WTC11 (cell line): ENCODE results near the gene CIAO2A. TPM values are rescaled to one million over a fixed set of nuclear protein-coding genes. Genes with fewer than 3 reads are reported as not detected.

Experiments used
- ATAC-seq: fragments of 200-7000 bp; cut with Tn5 transposase; 2 replicates; pipeline ENCODE4 v1.10.0; 2021; ENCODE audit warnings: mild to moderate bottlenecking, moderate library complexity
- CTCF ChIA-PET: fragments of 300-600 bp; sonication (Branson Sonifier 250); formaldehyde crosslinking; loops from one replicate; lab custom pipeline; 2021; ENCODE audit warnings: antibody characterized with exemption; lab: Charles Lee
- POLR2A ChIA-PET: fragments of 350-600 bp; sonication (Branson Sonifier 250); formaldehyde crosslinking; loops from one replicate; lab custom pipeline; 2021; ENCODE audit warnings: antibody characterized with exemption; lab: Charles Lee
- DNase-seq: peaks from one replicate; pipeline ENCODE4 v3.0.0; 2021; ENCODE audit warnings: low spot score
- H3K27ac Mint-ChIP-seq: 2 replicates; pipeline ENCODE4 v1.8.0; 2021; ENCODE audit warnings: mixed read lengths
- H3K27me3 Mint-ChIP-seq: 2 replicates; pipeline ENCODE4 v1.8.0; 2021; ENCODE audit warnings: low read depth, mild to moderate bottlenecking, moderate library complexity, mixed read lengths
- H3K36me3 Mint-ChIP-seq: 2 replicates; pipeline ENCODE4 v1.8.0; 2021; ENCODE audit warnings: mixed read lengths
- H3K4me1 Mint-ChIP-seq: 2 replicates; pipeline ENCODE4 v1.8.0; 2022; ENCODE audit warnings: mixed read lengths
- H3K4me3 Mint-ChIP-seq: 2 replicates; pipeline ENCODE4 v1.8.0; 2021; ENCODE audit warnings: mild to moderate bottlenecking, moderate library complexity, mixed read lengths
- H3K9me3 Mint-ChIP-seq: 2 replicates; pipeline ENCODE4 v1.8.0; 2021; ENCODE audit warnings: mixed read lengths
- AR ChIP-seq: fragments of 250-450 bp; sonication (Bioruptor Pico); IDR thresholded peaks from 2 replicates; pipeline ENCODE4 v1.9.0; 2021; ENCODE audit warnings: mild to moderate bottlenecking
- ATF1 ChIP-seq: sonication (generic); formaldehyde crosslinking; IDR thresholded peaks from 2 replicates; pipeline ENCODE4 v1.8.1; 2023; ENCODE audit warnings: mild to moderate bottlenecking, moderate library complexity, missing genetic modification reagents
- CREB1 ChIP-seq: sonication (generic); formaldehyde crosslinking; IDR thresholded peaks from 2 replicates; pipeline ENCODE4 v1.8.0; 2023; ENCODE audit warnings: mild to moderate bottlenecking, missing genetic modification reagents
- EMX1 ChIP-seq: fragments of 250-450 bp; sonication (Bioruptor Pico); IDR thresholded peaks from 2 replicates; pipeline ENCODE4 v1.8.0; 2021; ENCODE audit warnings: mild to moderate bottlenecking
- GRHL2 ChIP-seq: fragments of 250-450 bp; sonication (Bioruptor Pico); IDR thresholded peaks from 2 replicates; pipeline ENCODE4 v1.8.0; 2022; ENCODE audit warnings: mild to moderate bottlenecking, moderate library complexity; ENCODE audit not compliant: insufficient replicate concordance, severe bottlenecking
- GTF2I ChIP-seq: fragments of 250-450 bp; sonication (Bioruptor Pico); conservative IDR thresholded peaks from 2 replicates; pipeline ENCODE4 v1.4.0; 2021; ENCODE audit warnings: mild to moderate bottlenecking
- JUN ChIP-seq: sonication (generic); formaldehyde crosslinking; IDR thresholded peaks from 2 replicates; pipeline ENCODE4 v1.8.0; 2023; ENCODE audit warnings: mild to moderate bottlenecking, missing genetic modification reagents
- NFATC4 ChIP-seq: fragments of 250-450 bp; sonication (Bioruptor Pico); IDR thresholded peaks from 2 replicates; pipeline ENCODE4 v1.9.0; 2021; ENCODE audit warnings: mild to moderate bottlenecking
- NR2C2 ChIP-seq: sonication (generic); formaldehyde crosslinking; IDR thresholded peaks from 2 replicates; pipeline ENCODE4 v1.8.0; 2022; ENCODE audit warnings: mild to moderate bottlenecking, missing genetic modification reagents
- SP1 ChIP-seq: sonication (generic); formaldehyde crosslinking; conservative IDR thresholded peaks from 2 replicates; pipeline ENCODE4 v1.8.1; 2022; ENCODE audit warnings: missing genetic modification reagents
- USF1 ChIP-seq: sonication (generic); formaldehyde crosslinking; IDR thresholded peaks from 2 replicates; pipeline ENCODE4 v1.8.0; 2022; ENCODE audit warnings: mild to moderate bottlenecking, missing genetic modification reagents
- total RNA-seq: library from RNA; stranded (reverse); gene quantifications from 3 replicates; pipeline ENCODE4 v1.2.3, GENCODE V29; 2021
- TF ChIP-seq, protein P1 (sequence below): sonication (generic); formaldehyde crosslinking; IDR thresholded peaks from 2 replicates; pipeline ENCODE4 v1.8.1; 2022; ENCODE audit warnings: mild to moderate bottlenecking, missing genetic modification reagents, moderate library complexity, borderline replicate concordance
- TF ChIP-seq, protein P2 (sequence below): sonication (generic); formaldehyde crosslinking; IDR thresholded peaks from 2 replicates; pipeline ENCODE4 v1.8.1; 2022; ENCODE audit warnings: low read depth, missing genetic modification reagents, borderline replicate concordance
- TF ChIP-seq, protein P3 (sequence below): sonication (generic); formaldehyde crosslinking; IDR thresholded peaks from 2 replicates; pipeline ENCODE4 v1.8.0; 2022; ENCODE audit warnings: missing genetic modification reagents
- TF ChIP-seq, protein P4 (sequence below): sonication (generic); formaldehyde crosslinking; IDR thresholded peaks from 2 replicates; pipeline ENCODE4 v1.8.1; 2023; ENCODE audit warnings: mild to moderate bottlenecking, missing genetic modification reagents
- TF ChIP-seq, protein P5 (sequence below): fragments of 250-450 bp; sonication (Bioruptor Pico); IDR thresholded peaks from 2 replicates; pipeline ENCODE4 v1.9.0; 2021; ENCODE audit warnings: mild to moderate bottlenecking
- TF ChIP-seq, protein P6 (sequence below): sonication (generic); formaldehyde crosslinking; IDR thresholded peaks from 2 replicates; pipeline ENCODE4 v1.8.1; 2023; ENCODE audit warnings: mild to moderate bottlenecking, missing genetic modification reagents, moderate library complexity

The CIAO2A gene
- total RNA-seq, 1 experiment from 2014 or later, result 73.6 TPM

- H3K27ac Mint-ChIP-seq, result no peak overlapping the region
- no peaks in the 10 kb centered on the region for H3K27me3 Mint-ChIP-seq
- no peak for ATAC-seq
- TF ChIP-seq, protein P1, sequence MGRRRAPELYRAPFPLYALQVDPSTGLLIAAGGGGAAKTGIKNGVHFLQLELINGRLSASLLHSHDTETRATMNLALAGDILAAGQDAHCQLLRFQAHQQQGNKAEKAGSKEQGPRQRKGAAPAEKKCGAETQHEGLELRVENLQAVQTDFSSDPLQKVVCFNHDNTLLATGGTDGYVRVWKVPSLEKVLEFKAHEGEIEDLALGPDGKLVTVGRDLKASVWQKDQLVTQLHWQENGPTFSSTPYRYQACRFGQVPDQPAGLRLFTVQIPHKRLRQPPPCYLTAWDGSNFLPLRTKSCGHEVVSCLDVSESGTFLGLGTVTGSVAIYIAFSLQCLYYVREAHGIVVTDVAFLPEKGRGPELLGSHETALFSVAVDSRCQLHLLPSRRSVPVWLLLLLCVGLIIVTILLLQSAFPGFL, result no peak
- TF ChIP-seq USF1 (CRISPR knock-in tag) (no peak), NFATC4 (CRISPR knock-in tag) (no peak), SP1 (CRISPR knock-in tag) (no peak), CREB1 (no peak), NR2C2 (CRISPR knock-in tag) (no peak), EMX1 (CRISPR knock-in tag) (no peak), JUN (CRISPR knock-in tag) (no peak), GTF2I (CRISPR knock-in tag) (no peak), GRHL2 (CRISPR knock-in tag) (no peak), AR (no peak), ATF1 (CRISPR knock-in tag) (no peak)
- TF ChIP-seq, protein P2, sequence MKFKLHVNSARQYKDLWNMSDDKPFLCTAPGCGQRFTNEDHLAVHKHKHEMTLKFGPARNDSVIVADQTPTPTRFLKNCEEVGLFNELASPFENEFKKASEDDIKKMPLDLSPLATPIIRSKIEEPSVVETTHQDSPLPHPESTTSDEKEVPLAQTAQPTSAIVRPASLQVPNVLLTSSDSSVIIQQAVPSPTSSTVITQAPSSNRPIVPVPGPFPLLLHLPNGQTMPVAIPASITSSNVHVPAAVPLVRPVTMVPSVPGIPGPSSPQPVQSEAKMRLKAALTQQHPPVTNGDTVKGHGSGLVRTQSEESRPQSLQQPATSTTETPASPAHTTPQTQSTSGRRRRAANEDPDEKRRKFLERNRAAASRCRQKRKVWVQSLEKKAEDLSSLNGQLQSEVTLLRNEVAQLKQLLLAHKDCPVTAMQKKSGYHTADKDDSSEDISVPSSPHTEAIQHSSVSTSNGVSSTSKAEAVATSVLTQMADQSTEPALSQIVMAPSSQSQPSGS (CRISPR knock-in tag), result no peak
- TF ChIP-seq, protein P3, sequence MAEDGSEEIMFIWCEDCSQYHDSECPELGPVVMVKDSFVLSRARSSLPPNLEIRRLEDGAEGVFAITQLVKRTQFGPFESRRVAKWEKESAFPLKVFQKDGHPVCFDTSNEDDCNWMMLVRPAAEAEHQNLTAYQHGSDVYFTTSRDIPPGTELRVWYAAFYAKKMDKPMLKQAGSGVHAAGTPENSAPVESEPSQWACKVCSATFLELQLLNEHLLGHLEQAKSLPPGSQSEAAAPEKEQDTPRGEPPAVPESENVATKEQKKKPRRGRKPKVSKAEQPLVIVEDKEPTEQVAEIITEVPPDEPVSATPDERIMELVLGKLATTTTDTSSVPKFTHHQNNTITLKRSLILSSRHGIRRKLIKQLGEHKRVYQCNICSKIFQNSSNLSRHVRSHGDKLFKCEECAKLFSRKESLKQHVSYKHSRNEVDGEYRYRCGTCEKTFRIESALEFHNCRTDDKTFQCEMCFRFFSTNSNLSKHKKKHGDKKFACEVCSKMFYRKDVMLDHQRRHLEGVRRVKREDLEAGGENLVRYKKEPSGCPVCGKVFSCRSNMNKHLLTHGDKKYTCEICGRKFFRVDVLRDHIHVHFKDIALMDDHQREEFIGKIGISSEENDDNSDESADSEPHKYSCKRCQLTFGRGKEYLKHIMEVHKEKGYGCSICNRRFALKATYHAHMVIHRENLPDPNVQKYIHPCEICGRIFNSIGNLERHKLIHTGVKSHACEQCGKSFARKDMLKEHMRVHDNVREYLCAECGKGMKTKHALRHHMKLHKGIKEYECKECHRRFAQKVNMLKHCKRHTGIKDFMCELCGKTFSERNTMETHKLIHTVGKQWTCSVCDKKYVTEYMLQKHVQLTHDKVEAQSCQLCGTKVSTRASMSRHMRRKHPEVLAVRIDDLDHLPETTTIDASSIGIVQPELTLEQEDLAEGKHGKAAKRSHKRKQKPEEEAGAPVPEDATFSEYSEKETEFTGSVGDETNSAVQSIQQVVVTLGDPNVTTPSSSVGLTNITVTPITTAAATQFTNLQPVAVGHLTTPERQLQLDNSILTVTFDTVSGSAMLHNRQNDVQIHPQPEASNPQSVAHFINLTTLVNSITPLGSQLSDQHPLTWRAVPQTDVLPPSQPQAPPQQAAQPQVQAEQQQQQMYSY (CRISPR knock-in tag), result no peak
- TF ChIP-seq, protein P4, sequence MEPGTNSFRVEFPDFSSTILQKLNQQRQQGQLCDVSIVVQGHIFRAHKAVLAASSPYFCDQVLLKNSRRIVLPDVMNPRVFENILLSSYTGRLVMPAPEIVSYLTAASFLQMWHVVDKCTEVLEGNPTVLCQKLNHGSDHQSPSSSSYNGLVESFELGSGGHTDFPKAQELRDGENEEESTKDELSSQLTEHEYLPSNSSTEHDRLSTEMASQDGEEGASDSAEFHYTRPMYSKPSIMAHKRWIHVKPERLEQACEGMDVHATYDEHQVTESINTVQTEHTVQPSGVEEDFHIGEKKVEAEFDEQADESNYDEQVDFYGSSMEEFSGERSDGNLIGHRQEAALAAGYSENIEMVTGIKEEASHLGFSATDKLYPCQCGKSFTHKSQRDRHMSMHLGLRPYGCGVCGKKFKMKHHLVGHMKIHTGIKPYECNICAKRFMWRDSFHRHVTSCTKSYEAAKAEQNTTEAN (CRISPR knock-in tag), result no peak
- TF ChIP-seq, protein P5, sequence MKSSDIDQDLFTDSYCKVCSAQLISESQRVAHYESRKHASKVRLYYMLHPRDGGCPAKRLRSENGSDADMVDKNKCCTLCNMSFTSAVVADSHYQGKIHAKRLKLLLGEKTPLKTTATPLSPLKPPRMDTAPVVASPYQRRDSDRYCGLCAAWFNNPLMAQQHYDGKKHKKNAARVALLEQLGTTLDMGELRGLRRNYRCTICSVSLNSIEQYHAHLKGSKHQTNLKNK (CRISPR knock-in tag), result no peak
- TF ChIP-seq, protein P6, sequence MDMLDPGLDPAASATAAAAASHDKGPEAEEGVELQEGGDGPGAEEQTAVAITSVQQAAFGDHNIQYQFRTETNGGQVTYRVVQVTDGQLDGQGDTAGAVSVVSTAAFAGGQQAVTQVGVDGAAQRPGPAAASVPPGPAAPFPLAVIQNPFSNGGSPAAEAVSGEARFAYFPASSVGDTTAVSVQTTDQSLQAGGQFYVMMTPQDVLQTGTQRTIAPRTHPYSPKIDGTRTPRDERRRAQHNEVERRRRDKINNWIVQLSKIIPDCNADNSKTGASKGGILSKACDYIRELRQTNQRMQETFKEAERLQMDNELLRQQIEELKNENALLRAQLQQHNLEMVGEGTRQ (CRISPR knock-in tag), result no peak
- TF ChIP-seq, all 79 proteins: peak for 0
- 0 out of 2 replicates have a peak, but pooled peaks cover 4% of the 10 kb centered on the region for H3K4me1 Mint-ChIP-seq
- no peak overlapping the region for H3K4me3 Mint-ChIP-seq
- H3K9me3 Mint-ChIP-seq, result no peaks in the 10 kb centered on the region
- POLR2A ChIA-PET, result no interaction called here
- no peak for DNase-seq
- CTCF ChIA-PET, result interaction anchor here (0.9 to 1.7 kb wide), 4 partner anchors 22 to 461 kb away, joined by 3 to 5 read pairs (median 4); partner anchors contain the start of gene CIAO2A
- H3K36me3 Mint-ChIP-seq, result peaks cover 28% of the 10 kb centered on the region
Observed at GRCh38 chr15:64070965-64071851, 22.4 kb downstream of the CIAO2A start.
